Muscle of leg (tissue), 11 donors: Measurements from ENCODE around the gene HTRA2. TPM values are rescaled to one million over a fixed set of nuclear protein-coding genes. Genes with fewer than 3 reads are reported as not detected.
A peak's percentile ranks its signal among the peaks of the same experiment; 100 is the strongest.

Source experiments
- DNase-seq: peaks from one replicate; pipeline ENCODE4 v3.0.0; 2013
- H3K27ac ChIP-seq: one replicate; pipeline ENCODE4 v1.5.1; 2013; ENCODE audit warnings: mild to moderate bottlenecking, low read length, control low read depth
- H3K27me3 ChIP-seq: one replicate; pipeline ENCODE4 v1.6.1; 2013; ENCODE audit warnings: low read length; ENCODE audit not compliant: control insufficient read depth, insufficient read depth
- H3K36me3 ChIP-seq: one replicate; pipeline ENCODE4 v1.6.1; 2013; ENCODE audit warnings: low read length; ENCODE audit not compliant: control insufficient read depth, insufficient read depth
- H3K4me1 ChIP-seq: one replicate; pipeline ENCODE4 v1.6.1; 2013; ENCODE audit warnings: low read length; ENCODE audit not compliant: control insufficient read depth, insufficient read depth
- H3K4me3 ChIP-seq: one replicate; pipeline ENCODE4 v1.5.1; 2013; ENCODE audit warnings: low read length, control low read depth
- H3K9me3 ChIP-seq: replicated peaks from 2 replicates; pipeline ENCODE4 v1.6.1; 2013; ENCODE audit warnings: low read depth, low read length; ENCODE audit not compliant: control insufficient read depth
- WGBS: methylation state at CpG from one replicate; pipeline ENCODE4 v1.1.5; 2013; ENCODE audit warnings: missing lambda C conversion rate; ENCODE audit not compliant: insufficient coverage; 5-methylcytosine and 5-hydroxymethylcytosine counted together
- polyA plus RNA-seq, 8 donors: library from polyadenylated mRNA; unstranded; fragments of 120-200 nt; gene quantifications; one replicate each; pipeline versions ENCODE4 v1.2.1 to v1.2.3, GENCODE V29; 2013; ENCODE audit warnings: inconsistent platforms in 1 of 8, low replicate concordance in 1 of 8; ENCODE audit not compliant: insufficient read length in 8 of 8, insufficient read depth in 1 of 8
- total RNA-seq: library from RNA; stranded (reverse); fragments of 120-200 nt; gene quantifications from one replicate; pipeline ENCODE4 v1.2.4, GENCODE V29; 2013

Gene HTRA2
- total and polyA plus RNA-seq, 9 donors = 26.1 to 33.0 (median 30.2) TPM

DNA sequence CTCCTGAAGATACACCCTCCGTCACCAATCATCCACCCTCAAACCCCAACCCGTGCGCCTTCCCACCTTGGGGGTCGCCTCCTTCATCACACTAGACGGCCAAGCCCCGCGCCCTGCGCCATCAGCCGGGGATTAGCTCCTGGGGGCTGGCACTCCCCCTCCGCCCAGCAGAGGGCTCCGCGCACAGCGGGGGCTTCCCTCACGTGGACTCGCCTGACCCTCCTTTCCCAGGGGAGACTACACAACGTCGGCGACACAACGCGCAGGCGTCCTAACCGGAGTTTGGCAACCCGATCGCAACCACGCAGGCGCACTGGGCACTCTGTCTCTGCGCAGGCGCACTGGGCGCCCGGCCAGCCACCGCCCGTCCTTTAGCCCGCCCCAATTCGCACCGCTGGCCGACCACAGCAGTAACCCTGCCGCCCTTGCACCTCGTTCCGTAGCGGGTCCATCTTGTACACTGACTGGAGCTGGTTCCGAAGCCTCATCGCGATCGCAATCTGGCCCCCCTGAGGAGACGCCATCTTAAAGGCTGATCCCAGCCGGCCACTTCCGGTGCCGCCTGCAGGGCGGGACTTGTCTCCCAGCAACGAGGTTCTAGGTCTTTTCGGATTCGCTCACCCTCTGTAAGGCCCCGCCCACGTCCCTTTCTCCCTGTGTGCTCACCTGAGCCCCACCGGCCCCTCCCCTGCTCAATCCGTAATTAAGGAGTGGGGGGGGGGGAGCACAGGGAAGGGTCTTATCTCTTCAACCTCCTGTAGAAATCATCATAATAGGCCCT lies 22.4 kb upstream of the HTRA2 start, which contains the start of gene PCGF1:
PCGF1 (minus strand) TSS at position 551 of the 781 bp plus-strand sequence; CDS start at position 524, 27 bp downstream.
- H3K9me3 ChIP-seq = no peaks in the 10 kb centered on the region
- DNase-seq = peak; percentile 99
- H3K4me3 ChIP-seq = peak within 1 kb of the TSS; percentile 96
- peak within 1 kb of the TSS; percentile 100 for H3K27ac ChIP-seq
- under 1% methylated on average over 49 of the region's 56 CpGs for WGBS
- H3K36me3 ChIP-seq = peaks cover 16% of the 10 kb centered on the region
- peaks cover 45% of the 10 kb centered on the region for H3K4me1 ChIP-seq
- peaks cover 68% of the 10 kb centered on the region for H3K27me3 ChIP-seq

DNA sequence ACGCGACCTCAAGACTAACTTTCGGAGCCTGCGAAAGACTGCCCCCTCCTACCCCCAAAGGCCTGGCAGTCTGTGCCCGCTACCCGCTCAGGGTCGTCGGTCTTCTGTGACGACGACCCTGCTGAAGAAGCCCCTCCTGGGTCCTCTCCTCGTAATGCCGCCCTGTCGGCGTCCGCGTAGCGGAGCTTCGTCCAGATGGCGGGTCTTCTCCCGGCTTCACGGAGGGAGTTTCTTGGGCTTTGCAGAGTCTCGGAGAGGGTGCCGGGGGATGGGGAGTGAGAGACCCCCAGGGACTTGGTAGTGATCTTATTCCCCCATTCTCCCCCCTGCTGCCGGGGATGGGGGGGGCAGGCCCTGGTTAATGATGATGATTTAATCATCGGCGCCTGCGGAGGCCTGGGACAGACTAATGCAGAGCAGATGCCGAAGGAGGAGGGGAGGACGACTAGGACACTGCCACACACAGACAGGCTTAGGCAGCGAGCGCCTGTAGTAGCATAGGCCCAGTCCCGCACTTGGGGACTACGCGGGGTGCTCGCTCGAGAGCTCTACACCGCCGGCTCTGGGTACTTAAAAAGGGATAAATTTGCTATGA lies 21.7 kb upstream of the HTRA2 start:
- H3K27ac ChIP-seq = peak overlapping the region; percentile 100
- peak; percentile 61 for DNase-seq
- peaks cover 68% of the 10 kb centered on the region for H3K27me3 ChIP-seq
- H3K4me3 ChIP-seq = peak overlapping the region; percentile 96
- peaks cover 38% of the 10 kb centered on the region for H3K4me1 ChIP-seq
- WGBS = 9% methylated on average over 21 of the region's 38 CpGs
- H3K9me3 ChIP-seq = no peaks in the 10 kb centered on the region
- H3K36me3 ChIP-seq = peaks cover 16% of the 10 kb centered on the region

DNA sequence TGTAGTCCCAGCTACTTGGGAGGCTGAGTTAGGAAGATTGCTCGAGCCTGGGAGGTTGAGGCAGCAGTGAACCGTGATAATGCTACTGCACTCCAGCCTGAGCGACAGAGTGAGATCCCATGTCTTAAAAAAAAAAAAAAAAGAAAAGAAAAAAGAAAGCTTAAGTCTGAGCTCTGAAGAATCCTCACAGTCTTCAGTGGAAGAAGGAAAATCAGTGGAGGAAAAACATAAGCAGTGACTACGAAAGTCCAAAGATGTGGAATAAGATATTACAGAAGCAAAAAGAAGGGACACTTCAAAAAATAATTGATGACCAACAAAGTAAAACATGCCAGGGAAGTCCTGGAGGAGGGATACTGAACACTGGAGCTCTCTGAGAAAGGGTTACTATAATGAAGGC lies 19.5 kb upstream of the HTRA2 start:
- H3K4me1 ChIP-seq = peaks cover 34% of the 10 kb centered on the region
- H3K9me3 ChIP-seq = no peaks in the 10 kb centered on the region
- DNase-seq = no peak
- no peak overlapping the region for H3K4me3 ChIP-seq
- H3K27me3 ChIP-seq = peaks cover 73% of the 10 kb centered on the region
- WGBS = 48% methylated on average over 2 of the region's 4 CpGs
- no peak overlapping the region for H3K27ac ChIP-seq
- peaks cover 12% of the 10 kb centered on the region for H3K36me3 ChIP-seq

DNA sequence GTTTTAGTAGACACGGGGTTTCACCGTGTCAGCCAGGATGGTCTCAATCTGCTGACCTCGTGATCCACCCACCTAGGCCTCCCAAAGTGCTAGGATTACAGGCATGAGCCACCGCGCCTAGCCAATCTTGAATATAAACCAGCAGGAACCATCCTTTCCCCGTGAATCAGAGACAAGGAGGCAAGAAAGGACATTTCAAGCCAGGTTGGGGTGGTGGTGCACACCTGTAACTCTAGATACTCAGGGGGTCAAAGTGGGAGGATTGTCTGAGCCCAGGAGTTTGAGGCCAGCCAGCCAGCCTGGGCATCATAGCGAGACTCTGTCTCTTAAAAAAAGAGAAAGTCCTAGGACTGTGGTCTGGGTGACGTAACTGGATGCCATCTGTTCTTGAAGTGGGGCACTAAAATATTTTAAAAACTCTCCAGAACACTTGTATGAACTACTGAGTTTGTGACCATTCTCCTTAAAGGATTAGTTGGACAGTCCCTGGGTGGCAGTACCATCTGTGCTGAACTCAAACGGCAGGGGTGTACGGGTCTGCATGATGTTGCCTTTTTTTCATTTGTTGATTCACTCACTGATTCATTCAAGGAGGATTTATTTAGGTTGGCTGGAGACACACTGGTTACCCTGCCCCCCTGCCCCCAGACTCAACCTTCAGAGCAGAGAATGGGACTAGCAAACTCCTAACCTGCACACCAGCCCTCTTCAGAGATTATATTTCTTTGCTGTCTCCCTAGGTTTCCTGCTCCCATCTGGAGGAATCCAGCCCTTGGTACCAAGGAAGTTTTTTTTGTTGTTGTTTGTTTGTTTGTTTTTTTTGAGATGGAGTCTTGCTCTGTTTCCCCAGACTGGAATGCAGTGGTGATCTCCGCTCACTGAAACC lies 18.4 kb upstream of the HTRA2 start:
- WGBS = 67% methylated on average over 1 of the region's 11 CpGs
- Histone ChIP-seq H3K9me3 (no peaks in the 10 kb centered on the region), H3K4me3 (no peak overlapping the region), H3K27ac (no peak overlapping the region), H3K27me3 (peaks cover 80% of the 10 kb centered on the region), H3K36me3 (peaks cover 4% of the 10 kb centered on the region), H3K4me1 (peaks cover 36% of the 10 kb centered on the region)
- no peak for DNase-seq

DNA sequence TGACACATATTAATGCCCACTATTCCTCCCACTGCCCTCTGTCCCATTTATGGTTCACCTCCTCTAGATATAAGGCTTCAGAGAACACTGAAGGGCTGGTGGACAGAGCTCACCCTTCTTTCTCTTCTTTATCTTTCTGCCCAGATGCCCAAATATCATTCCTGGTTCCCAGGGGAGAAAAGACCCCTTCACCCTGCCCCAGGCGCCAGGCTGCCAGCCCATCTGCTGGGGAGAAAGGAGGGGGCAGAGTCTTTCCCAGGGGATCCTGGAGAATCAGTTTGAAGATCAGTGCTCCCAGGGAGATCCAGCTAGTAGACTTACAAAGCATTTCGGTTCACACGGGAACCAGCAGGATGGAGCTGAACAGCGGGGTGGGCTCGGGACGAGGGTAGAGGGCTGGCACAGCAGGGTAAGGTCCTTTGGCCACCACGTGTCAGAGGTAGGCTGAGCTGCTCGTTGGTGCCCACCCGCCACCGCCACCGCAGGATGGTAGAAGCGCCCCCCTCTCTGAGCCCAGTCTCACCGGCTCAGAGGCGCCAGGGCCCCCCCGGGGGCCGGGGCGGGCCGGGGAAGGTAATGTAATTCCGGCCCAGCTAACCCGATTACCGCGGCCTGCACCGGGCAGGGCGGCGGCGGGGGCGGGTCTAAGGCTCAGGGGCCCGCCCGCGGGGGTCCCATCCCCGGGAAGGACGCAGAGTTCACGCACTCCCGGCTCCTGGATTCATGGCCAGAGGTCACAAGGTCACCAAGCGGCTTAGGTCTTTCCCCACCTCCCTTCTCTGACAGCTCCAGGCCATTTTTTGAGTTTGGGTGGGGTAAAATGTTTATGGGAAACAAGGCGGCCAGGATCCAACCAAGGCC lies 16.8 kb upstream of the HTRA2 start:
- no peak for DNase-seq
- Histone ChIP-seq H3K4me1 (peaks cover 29% of the 10 kb centered on the region), H3K27me3 (peaks cover 90% of the 10 kb centered on the region), H3K27ac (no peak overlapping the region), H3K4me3 (no peak overlapping the region), H3K36me3 (no peaks in the 10 kb centered on the region), H3K9me3 (no peaks in the 10 kb centered on the region)
- 2% methylated on average over 31 of the region's 36 CpGs for WGBS

DNA sequence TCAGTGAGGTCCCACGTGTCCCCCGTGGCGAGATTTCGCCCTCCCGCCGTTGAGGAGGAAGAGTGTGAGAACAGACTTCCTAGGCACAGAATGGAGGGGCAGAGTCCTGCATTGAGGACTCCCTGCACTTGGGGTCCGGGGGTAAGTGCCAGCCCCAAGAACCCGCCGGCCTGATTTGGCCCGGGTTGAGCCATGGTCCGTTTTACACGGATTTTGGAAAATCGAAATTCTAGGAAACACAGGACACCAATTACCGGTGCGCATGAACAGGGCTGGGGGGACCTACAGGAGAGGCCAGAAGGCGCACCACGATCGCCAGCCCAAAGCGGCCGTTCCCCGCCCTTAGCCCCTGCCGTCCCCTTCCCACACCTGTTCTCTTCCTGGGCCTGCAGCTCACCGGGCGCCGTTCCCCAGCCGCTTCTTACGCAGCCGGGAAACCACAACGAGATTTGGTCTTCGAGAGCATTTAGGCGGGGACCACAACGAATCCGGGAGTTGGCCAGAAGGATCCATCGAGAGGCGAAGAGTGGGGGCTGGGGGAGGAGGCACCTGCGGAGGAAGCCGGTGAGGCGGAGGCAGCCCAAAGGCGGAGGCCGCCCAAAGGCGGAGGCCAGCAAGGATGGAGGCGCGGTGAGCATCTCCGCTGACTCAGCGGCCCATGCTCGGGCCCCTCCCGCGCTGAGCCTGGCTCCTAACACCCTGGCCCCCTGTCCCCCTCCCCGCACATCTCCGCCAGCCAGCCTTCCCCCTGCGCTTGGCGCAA lies 15.9 kb upstream of the HTRA2 start:
- H3K27ac ChIP-seq = no peak overlapping the region
- 1% methylated on average over 51 of the region's 52 CpGs for WGBS
- H3K4me3 ChIP-seq = no peak overlapping the region
- H3K4me1 ChIP-seq = peaks cover 24% of the 10 kb centered on the region
- H3K9me3 ChIP-seq = no peaks in the 10 kb centered on the region
- peaks cover 89% of the 10 kb centered on the region for H3K27me3 ChIP-seq
- no peak for DNase-seq
- H3K36me3 ChIP-seq = no peaks in the 10 kb centered on the region

DNA sequence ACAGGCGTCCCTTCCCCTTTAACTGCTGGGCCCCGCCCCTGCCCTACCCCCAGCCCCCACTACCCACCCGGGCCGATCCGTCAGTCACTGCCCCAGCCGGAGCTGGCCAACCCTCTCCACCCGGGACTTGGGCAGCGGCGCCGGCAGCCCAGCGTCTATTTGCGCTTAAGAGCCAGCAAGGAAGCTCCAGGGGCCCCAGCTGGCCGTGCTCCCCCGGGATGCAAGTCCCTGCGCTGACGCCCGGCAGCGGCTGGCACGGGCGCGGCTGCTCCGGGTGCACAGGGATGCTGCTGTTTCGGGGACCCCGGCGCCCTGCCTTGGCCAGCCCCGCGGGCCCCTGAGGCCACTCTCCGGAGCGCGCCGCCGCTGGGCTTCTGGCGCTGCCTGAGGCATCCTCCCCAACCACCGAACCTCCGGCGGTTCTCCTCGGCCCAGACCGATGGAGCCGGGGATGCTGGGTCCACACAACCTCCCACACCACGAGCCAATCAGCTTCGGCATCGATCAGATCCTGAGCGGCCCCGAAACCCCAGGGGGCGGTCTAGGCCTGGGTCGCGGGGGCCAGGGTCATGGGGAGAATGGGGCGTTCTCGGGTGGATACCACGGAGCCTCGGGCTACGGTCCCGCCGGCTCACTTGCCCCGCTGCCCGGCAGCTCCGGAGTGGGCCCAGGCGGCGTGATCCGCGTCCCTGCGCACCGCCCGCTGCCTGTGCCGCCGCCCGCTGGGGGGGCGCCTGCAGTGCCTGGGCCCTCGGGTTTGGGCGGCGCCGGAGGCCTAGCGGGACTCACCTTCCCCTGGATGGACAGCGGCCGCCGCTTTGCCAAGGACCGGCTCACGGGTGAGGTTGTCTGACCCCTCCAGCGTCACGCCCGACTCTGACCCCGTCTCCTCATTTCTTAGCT lies 15.1 kb upstream of the HTRA2 start, which contains the start of gene TLX2:
TLX2 (plus strand) TSS at position 83 of the 903 bp plus-strand sequence; CDS start at position 440, 357 bp downstream.
- Histone ChIP-seq H3K27me3 (peaks cover 95% of the 10 kb centered on the region), H3K4me3 (no peak within 1 kb of the TSS), H3K27ac (no peak within 1 kb of the TSS), H3K9me3 (no peaks in the 10 kb centered on the region), H3K4me1 (peaks cover 24% of the 10 kb centered on the region), H3K36me3 (no peaks in the 10 kb centered on the region)
- no peak for DNase-seq
- WGBS = 2% methylated on average over 61 of the region's 82 CpGs

DNA sequence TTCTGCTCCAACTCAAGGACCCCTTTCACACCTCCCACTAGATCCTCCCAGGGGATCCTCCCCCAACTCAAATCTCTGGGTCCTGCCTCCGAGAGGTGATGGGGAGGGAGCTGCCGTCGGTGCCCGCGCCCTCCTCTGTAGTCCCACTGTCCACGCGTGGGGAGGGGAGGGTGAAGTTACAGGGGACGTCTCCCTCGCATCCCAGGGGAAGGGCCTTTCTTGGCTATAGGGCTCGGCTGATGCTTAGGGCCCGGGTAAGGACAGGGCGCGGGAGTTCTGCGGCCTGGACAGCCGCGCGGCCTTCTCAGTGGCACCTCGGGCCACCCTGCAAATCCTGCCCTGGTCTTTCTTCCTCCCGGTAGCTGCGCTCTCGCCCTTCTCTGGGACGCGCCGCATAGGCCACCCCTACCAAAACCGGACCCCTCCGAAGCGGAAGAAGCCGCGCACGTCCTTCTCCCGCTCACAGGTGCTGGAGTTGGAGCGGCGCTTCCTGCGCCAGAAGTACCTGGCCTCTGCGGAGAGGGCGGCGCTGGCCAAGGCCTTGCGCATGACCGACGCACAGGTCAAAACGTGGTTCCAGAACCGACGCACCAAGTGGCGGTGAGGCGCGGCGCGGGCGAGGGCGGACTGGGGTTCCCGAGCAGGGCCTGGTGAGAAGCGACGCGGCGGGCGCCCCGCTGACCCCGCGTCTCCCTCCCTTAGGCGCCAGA lies 14.3 kb upstream of the HTRA2 start:
- Histone ChIP-seq H3K36me3 (no peaks in the 10 kb centered on the region), H3K27ac (no peak overlapping the region), H3K4me1 (peaks cover 24% of the 10 kb centered on the region), H3K27me3 (peaks cover 95% of the 10 kb centered on the region), H3K4me3 (no peak overlapping the region), H3K9me3 (no peaks in the 10 kb centered on the region)
- DNase-seq = no peak
- 3% methylated on average over 49 of the region's 60 CpGs for WGBS
